ENCODE data around the gene ICA1L.

ICA1L gene

GRCh38 chr2:202743613-202744012 lies 128.0 kb downstream of the ICA1L start:
- DNase-seq (ENCODE audit: low read depth, low spot score): no peak

- DNase-seq (ENCODE audit: low read depth, low spot score): no peak
Observed at GRCh38 chr2:202736826-202737225, 134.7 kb downstream of the ICA1L start.

GRCh38 chr2:202726070-202726469 lies 145.5 kb downstream of the ICA1L start:
- no peak for DNase-seq (ENCODE audit: low read depth, low spot score)

- no peak for DNase-seq (ENCODE audit: low read depth, low spot score)
Observed at GRCh38 chr2:202723746-202724145, 147.8 kb downstream of the ICA1L start.

All from activated CD4-positive, CD25-positive, alpha-beta regulatory T cell treated with anti-CD3 and anti-CD28 coated beads, Interleukin-2, amount 50 U/mL, for 16 hours (primary cell).